ENCODE measurements around the gene SLC25A1.

Gene SLC25A1

DNA sequence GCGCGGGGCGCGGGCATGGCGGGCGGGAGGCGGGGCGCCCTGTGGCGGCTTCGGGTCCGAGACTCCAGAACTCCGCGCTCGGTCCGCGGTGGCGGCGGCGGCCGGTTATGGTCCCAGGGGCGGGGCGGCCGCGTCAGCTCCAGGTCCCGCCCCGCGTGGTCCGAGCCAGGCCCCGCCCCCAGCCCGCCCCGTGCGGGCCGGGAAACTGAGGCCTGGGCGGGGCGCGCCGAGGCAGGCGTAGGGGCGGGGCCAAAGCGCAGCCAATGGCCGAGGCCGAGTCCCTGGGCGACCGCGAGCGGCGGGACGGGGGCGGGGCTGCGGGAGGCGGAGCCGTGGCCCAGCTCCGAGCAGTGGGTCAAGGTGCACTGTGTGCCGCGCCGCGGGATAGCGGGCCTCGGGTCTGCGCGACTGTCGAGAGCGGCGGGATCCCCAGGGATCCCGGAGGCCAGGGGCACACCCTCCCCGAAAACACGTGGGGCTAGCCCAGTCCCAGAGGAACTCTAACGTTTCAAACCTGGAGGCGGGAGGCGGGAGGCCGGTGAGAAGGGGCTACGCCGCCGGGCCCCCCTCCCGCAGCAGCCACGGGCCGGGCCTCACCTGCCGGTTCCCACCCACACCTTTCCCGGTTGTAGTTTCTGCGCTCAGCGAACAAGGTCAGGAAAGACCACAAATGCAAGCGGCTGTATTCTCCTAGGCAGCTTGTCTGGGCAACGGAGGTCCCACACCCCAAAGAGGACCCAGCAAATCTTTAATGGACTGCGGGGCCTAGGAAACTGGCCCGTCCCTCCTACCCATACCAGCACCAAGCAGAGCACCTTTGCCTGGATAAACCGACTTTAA is at the start of gene SLC25A1:
Gene SLC25A1 (minus strand): TSS at position 80 of the 840 bp plus-strand sequence. CDS start 63 bp downstream, at position 17.
- H3K9me3 ChIP-seq (ENCODE audit: control insufficient read depth in 1 of 2, low read length in 2 of 2) = no peaks in the 10 kb centered on the region
- H3K9ac ChIP-seq (ENCODE audit: low read depth in 1 of 2, low read length in 2 of 2) = peak within 1 kb of the TSS; percentile 63 to 75
- peaks cover 0 to 14% of the 10 kb centered on the region in 2 donors for H3K36me3 ChIP-seq (ENCODE audit: control insufficient read depth in 1 of 2, insufficient read depth in 2 of 2, low read length in 2 of 2)
- peak within 1 kb of the TSS; percentile 76 for H3K4me3 ChIP-seq (ENCODE audit: low read depth in 1 of 2, low read length in 2 of 2)
- peaks cover 19 to 40% of the 10 kb centered on the region in 2 donors for H3K4me1 ChIP-seq (ENCODE audit: control insufficient read depth in 1 of 2, insufficient read depth in 2 of 2, low read length in 2 of 2)
- H3K27me3 ChIP-seq (ENCODE audit: control insufficient read depth in 1 of 2, insufficient read depth in 2 of 2, low read length in 2 of 2) = no peaks in the 10 kb centered on the region
- H3K27ac ChIP-seq (ENCODE audit: low read depth, low read length) = peak within 1 kb of the TSS; percentile 84

DNA sequence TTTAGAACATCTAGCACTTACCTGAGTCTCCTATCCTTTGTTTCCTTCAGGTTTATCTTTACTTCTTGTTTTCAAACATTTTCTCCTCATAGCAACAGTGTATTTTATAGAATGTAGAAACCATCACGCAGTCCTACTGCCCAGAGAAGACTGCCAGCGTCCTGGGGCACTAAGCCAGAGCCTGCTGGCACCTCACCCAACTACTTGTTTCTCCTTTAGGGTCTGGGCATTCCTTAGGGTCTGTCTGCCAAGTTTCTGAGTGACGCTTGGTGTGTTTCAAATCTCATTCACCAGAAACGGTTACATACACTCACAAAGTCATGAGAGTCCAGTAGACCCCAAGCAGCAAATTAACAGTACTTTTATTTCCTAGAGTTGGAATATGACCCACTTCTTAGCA is 49.6 kb upstream of the SLC25A1 start:
- no peaks in the 10 kb centered on the region for H3K4me1 ChIP-seq (ENCODE audit: control insufficient read depth in 1 of 2, insufficient read depth in 2 of 2, low read length in 2 of 2)
- H3K36me3 ChIP-seq (ENCODE audit: control insufficient read depth in 1 of 2, insufficient read depth in 2 of 2, low read length in 2 of 2) = no peaks in the 10 kb centered on the region
- H3K9ac ChIP-seq (ENCODE audit: low read depth in 1 of 2, low read length in 2 of 2) = no peak overlapping the region
- H3K27me3 ChIP-seq (ENCODE audit: control insufficient read depth in 1 of 2, insufficient read depth in 2 of 2, low read length in 2 of 2) = no peaks in the 10 kb centered on the region
- H3K27ac ChIP-seq (ENCODE audit: low read depth, low read length) = no peak overlapping the region
- no peaks in the 10 kb centered on the region for H3K9me3 ChIP-seq (ENCODE audit: control insufficient read depth in 1 of 2, low read length in 2 of 2)
- no peak overlapping the region for H3K4me3 ChIP-seq (ENCODE audit: low read depth in 1 of 2, low read length in 2 of 2)

GRCh38 chr22:19226428-19226827 is 47.9 kb upstream of the SLC25A1 start:
- Histone ChIP-seq H3K27me3 (ENCODE audit: control insufficient read depth in 1 of 2, insufficient read depth in 2 of 2, low read length in 2 of 2) (no peaks in the 10 kb centered on the region), H3K9me3 (ENCODE audit: control insufficient read depth in 1 of 2, low read length in 2 of 2) (no peaks in the 10 kb centered on the region), H3K9ac (ENCODE audit: low read depth in 1 of 2, low read length in 2 of 2) (no peak overlapping the region), H3K36me3 (ENCODE audit: control insufficient read depth in 1 of 2, insufficient read depth in 2 of 2, low read length in 2 of 2) (peaks cover 0 to 5% of the 10 kb centered on the region in 2 donors), H3K4me3 (ENCODE audit: low read depth in 1 of 2, low read length in 2 of 2) (no peak overlapping the region), H3K27ac (ENCODE audit: low read depth, low read length) (no peak overlapping the region), H3K4me1 (ENCODE audit: control insufficient read depth in 1 of 2, insufficient read depth in 2 of 2, low read length in 2 of 2) (no peaks in the 10 kb centered on the region)

DNA sequence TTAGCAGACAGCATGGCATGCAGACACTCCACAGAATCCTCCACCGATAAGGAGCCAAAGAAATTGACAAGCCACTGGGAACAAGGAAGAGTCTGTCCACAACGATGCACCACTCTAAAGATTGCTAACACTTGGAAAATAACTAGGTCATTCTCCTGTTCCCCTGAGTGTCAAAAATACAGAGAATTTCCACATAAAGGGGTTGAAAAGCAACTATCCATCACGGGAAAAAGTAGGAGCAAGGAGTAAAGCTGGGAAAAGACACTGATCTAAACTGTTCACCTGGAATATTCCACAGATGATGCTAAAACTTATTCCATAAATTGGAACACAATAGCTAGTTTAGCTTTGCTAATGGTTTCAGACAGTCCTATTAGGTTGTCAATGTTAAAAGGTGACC is 47.0 kb upstream of the SLC25A1 start:
- Histone ChIP-seq H3K27ac (ENCODE audit: low read depth, low read length) (no peak overlapping the region), H3K9me3 (ENCODE audit: control insufficient read depth in 1 of 2, low read length in 2 of 2) (no peaks in the 10 kb centered on the region), H3K4me1 (ENCODE audit: control insufficient read depth in 1 of 2, insufficient read depth in 2 of 2, low read length in 2 of 2) (no peaks in the 10 kb centered on the region), H3K27me3 (ENCODE audit: control insufficient read depth in 1 of 2, insufficient read depth in 2 of 2, low read length in 2 of 2) (no peaks in the 10 kb centered on the region), H3K4me3 (ENCODE audit: low read depth in 1 of 2, low read length in 2 of 2) (no peak overlapping the region), H3K36me3 (ENCODE audit: control insufficient read depth in 1 of 2, insufficient read depth in 2 of 2, low read length in 2 of 2) (peaks cover 0 to 9% of the 10 kb centered on the region in 2 donors), H3K9ac (ENCODE audit: low read depth in 1 of 2, low read length in 2 of 2) (no peak overlapping the region)

DNA sequence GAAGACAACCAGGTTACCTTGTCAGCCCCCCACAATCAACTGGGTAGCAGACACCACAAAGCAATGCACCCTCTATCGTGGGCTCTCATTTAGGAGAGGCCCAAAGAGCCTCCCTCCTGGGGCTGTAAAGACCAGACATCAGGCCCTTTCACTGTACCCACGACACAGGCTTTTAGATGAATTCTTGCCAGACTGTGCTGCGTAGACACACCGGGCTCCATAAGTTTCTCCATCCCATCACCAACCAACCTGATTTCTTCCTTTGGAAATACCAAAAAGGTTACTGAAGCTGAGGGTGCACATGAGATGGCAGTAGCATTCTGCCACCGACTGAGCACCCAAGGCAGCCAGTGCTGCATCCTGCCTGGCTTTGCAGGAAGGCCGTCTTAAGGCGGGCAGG is 46.4 kb upstream of the SLC25A1 start:
- no peaks in the 10 kb centered on the region for H3K27me3 ChIP-seq (ENCODE audit: control insufficient read depth in 1 of 2, insufficient read depth in 2 of 2, low read length in 2 of 2)
- H3K9me3 ChIP-seq (ENCODE audit: control insufficient read depth in 1 of 2, low read length in 2 of 2) = no peaks in the 10 kb centered on the region
- H3K27ac ChIP-seq (ENCODE audit: low read depth, low read length) = no peak overlapping the region
- H3K4me3 ChIP-seq (ENCODE audit: low read depth in 1 of 2, low read length in 2 of 2) = no peak overlapping the region
- no peaks in the 10 kb centered on the region for H3K4me1 ChIP-seq (ENCODE audit: control insufficient read depth in 1 of 2, insufficient read depth in 2 of 2, low read length in 2 of 2)
- H3K36me3 ChIP-seq (ENCODE audit: control insufficient read depth in 1 of 2, insufficient read depth in 2 of 2, low read length in 2 of 2) = peaks cover 0 to 9% of the 10 kb centered on the region in 2 donors
- no peak overlapping the region for H3K9ac ChIP-seq (ENCODE audit: low read depth in 1 of 2, low read length in 2 of 2)

- no peaks in the 10 kb centered on the region for H3K27me3 ChIP-seq (ENCODE audit: control insufficient read depth in 1 of 2, insufficient read depth in 2 of 2, low read length in 2 of 2)
- H3K4me3 ChIP-seq (ENCODE audit: low read depth in 1 of 2, low read length in 2 of 2) = no peak overlapping the region
- no peak overlapping the region for H3K9ac ChIP-seq (ENCODE audit: low read depth in 1 of 2, low read length in 2 of 2)
- H3K9me3 ChIP-seq (ENCODE audit: control insufficient read depth in 1 of 2, low read length in 2 of 2) = no peaks in the 10 kb centered on the region
- no peaks in the 10 kb centered on the region for H3K4me1 ChIP-seq (ENCODE audit: control insufficient read depth in 1 of 2, insufficient read depth in 2 of 2, low read length in 2 of 2)
- H3K36me3 ChIP-seq (ENCODE audit: control insufficient read depth in 1 of 2, insufficient read depth in 2 of 2, low read length in 2 of 2) = peaks cover 0 to 9% of the 10 kb centered on the region in 2 donors
- no peak overlapping the region for H3K27ac ChIP-seq (ENCODE audit: low read depth, low read length)
Observed at GRCh38 chr22:19224557-19224956, 46.0 kb upstream of the SLC25A1 start.

DNA sequence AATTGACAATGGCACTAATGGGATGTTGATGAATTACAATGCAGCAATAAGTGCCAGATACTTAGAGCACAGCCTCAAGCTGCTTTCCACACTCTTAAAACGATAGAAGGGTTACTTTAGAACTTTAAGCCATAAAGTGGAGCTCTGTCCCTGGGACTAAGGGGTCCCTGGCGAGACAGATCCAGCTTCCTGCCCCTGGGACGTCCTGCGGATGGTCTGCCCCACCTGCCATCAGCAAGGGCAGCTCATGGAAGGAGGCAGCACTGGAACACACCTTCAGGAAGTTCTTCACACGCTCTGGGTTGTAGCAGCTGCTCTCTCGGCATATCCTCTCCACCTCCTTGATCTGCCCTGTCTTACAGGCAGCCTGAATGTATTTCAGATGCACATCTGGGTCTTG is 45.1 kb upstream of the SLC25A1 start:
- Histone ChIP-seq H3K36me3 (ENCODE audit: control insufficient read depth in 1 of 2, insufficient read depth in 2 of 2, low read length in 2 of 2) (peaks cover 0 to 9% of the 10 kb centered on the region in 2 donors), H3K9ac (ENCODE audit: low read depth in 1 of 2, low read length in 2 of 2) (no peak overlapping the region), H3K27me3 (ENCODE audit: control insufficient read depth in 1 of 2, insufficient read depth in 2 of 2, low read length in 2 of 2) (no peaks in the 10 kb centered on the region), H3K27ac (ENCODE audit: low read depth, low read length) (no peak overlapping the region), H3K4me3 (ENCODE audit: low read depth in 1 of 2, low read length in 2 of 2) (no peak overlapping the region), H3K4me1 (ENCODE audit: control insufficient read depth in 1 of 2, insufficient read depth in 2 of 2, low read length in 2 of 2) (no peaks in the 10 kb centered on the region), H3K9me3 (ENCODE audit: control insufficient read depth in 1 of 2, low read length in 2 of 2) (no peaks in the 10 kb centered on the region)

- Histone ChIP-seq H3K27me3 (ENCODE audit: control insufficient read depth in 1 of 2, insufficient read depth in 2 of 2, low read length in 2 of 2) (no peaks in the 10 kb centered on the region), H3K4me1 (ENCODE audit: control insufficient read depth in 1 of 2, insufficient read depth in 2 of 2, low read length in 2 of 2) (no peaks in the 10 kb centered on the region), H3K9ac (ENCODE audit: low read depth in 1 of 2, low read length in 2 of 2) (no peak overlapping the region), H3K9me3 (ENCODE audit: control insufficient read depth in 1 of 2, low read length in 2 of 2) (no peaks in the 10 kb centered on the region), H3K36me3 (ENCODE audit: control insufficient read depth in 1 of 2, insufficient read depth in 2 of 2, low read length in 2 of 2) (peaks cover 0 to 9% of the 10 kb centered on the region in 2 donors), H3K4me3 (ENCODE audit: low read depth in 1 of 2, low read length in 2 of 2) (no peak overlapping the region), H3K27ac (ENCODE audit: low read depth, low read length) (no peak overlapping the region)
Observed at GRCh38 chr22:19223110-19223509, 44.6 kb upstream of the SLC25A1 start.

GRCh38 chr22:19222242-19223005 is 43.9 kb upstream of the SLC25A1 start:
- no peak overlapping the region for H3K4me3 ChIP-seq (ENCODE audit: low read depth in 1 of 2, low read length in 2 of 2)
- H3K9me3 ChIP-seq (ENCODE audit: control insufficient read depth in 1 of 2, low read length in 2 of 2) = no peaks in the 10 kb centered on the region
- H3K27ac ChIP-seq (ENCODE audit: low read depth, low read length) = no peak overlapping the region
- peaks cover 0 to 9% of the 10 kb centered on the region in 2 donors for H3K36me3 ChIP-seq (ENCODE audit: control insufficient read depth in 1 of 2, insufficient read depth in 2 of 2, low read length in 2 of 2)
- H3K27me3 ChIP-seq (ENCODE audit: control insufficient read depth in 1 of 2, insufficient read depth in 2 of 2, low read length in 2 of 2) = no peaks in the 10 kb centered on the region
- H3K4me1 ChIP-seq (ENCODE audit: control insufficient read depth in 1 of 2, insufficient read depth in 2 of 2, low read length in 2 of 2) = no peaks in the 10 kb centered on the region
- no peak overlapping the region for H3K9ac ChIP-seq (ENCODE audit: low read depth in 1 of 2, low read length in 2 of 2)

- Histone ChIP-seq H3K36me3 (ENCODE audit: control insufficient read depth in 1 of 2, insufficient read depth in 2 of 2, low read length in 2 of 2) (peaks cover 0 to 9% of the 10 kb centered on the region in 2 donors), H3K27ac (ENCODE audit: low read depth, low read length) (no peak overlapping the region), H3K4me1 (ENCODE audit: control insufficient read depth in 1 of 2, insufficient read depth in 2 of 2, low read length in 2 of 2) (no peaks in the 10 kb centered on the region), H3K4me3 (ENCODE audit: low read depth in 1 of 2, low read length in 2 of 2) (no peak overlapping the region), H3K9ac (ENCODE audit: low read depth in 1 of 2, low read length in 2 of 2) (no peak overlapping the region), H3K9me3 (ENCODE audit: control insufficient read depth in 1 of 2, low read length in 2 of 2) (no peaks in the 10 kb centered on the region), H3K27me3 (ENCODE audit: control insufficient read depth in 1 of 2, insufficient read depth in 2 of 2, low read length in 2 of 2) (no peaks in the 10 kb centered on the region)
Observed at GRCh38 chr22:19220867-19221266, 42.3 kb upstream of the SLC25A1 start.

Data from duodenal mucosa (tissue), 2 donors.